HG03097 (cell line): ENCODE results near the gene NT5E.

Experiments used
- ATAC-seq: cut with Tn5 transposase; IDR thresholded peaks from one replicate; pipeline ENCODE4 v1.9.1; 2021; ENCODE audit not compliant: unreplicated experiment, low FRiP score

Gene NT5E

GRCh38 chr6:85458782-85459181 lies 8.9 kb downstream of the NT5E start:
- no peak for ATAC-seq

- ATAC-seq = no peak
These were observed 9.5 kb downstream of the NT5E start for GRCh38 chr6:85459224-85459901.

GRCh38 chr6:85460154-85460920 lies 10.5 kb downstream of the NT5E start:
- no peak for ATAC-seq

GRCh38 chr6:85460921-85461797 lies 11.3 kb downstream of the NT5E start:
- ATAC-seq = peak; percentile 58

- no peak for ATAC-seq
These were observed 11.9 kb downstream of the NT5E start for GRCh38 chr6:85461798-85462170.

GRCh38 chr6:85462673-85463072 lies 12.8 kb downstream of the NT5E start:
- no peak for ATAC-seq

- no peak for ATAC-seq
These were observed 13.9 kb downstream of the NT5E start for GRCh38 chr6:85463621-85464259.

- ATAC-seq = no peak
These were observed 14.4 kb downstream of the NT5E start for GRCh38 chr6:85464260-85464644.

- no peak for ATAC-seq
These were observed 14.9 kb downstream of the NT5E start for GRCh38 chr6:85464722-85465150.

GRCh38 chr6:85465762-85466161 lies 15.9 kb downstream of the NT5E start:
- peak; percentile 54 for ATAC-seq

- ATAC-seq = no peak
These were observed 18.4 kb downstream of the NT5E start for GRCh38 chr6:85468326-85468725.

- no peak for ATAC-seq
These were observed 19.6 kb downstream of the NT5E start for GRCh38 chr6:85469276-85470022.

GRCh38 chr6:85470023-85470410 lies 20.1 kb downstream of the NT5E start:
- no peak for ATAC-seq

GRCh38 chr6:85472744-85473143 lies 22.9 kb downstream of the NT5E start:
- no peak for ATAC-seq

- ATAC-seq = no peak
These were observed 23.9 kb downstream of the NT5E start for GRCh38 chr6:85473748-85474147.

GRCh38 chr6:85476532-85476931 lies 26.6 kb downstream of the NT5E start:
- ATAC-seq = no peak

GRCh38 chr6:85479208-85479607 lies 29.3 kb downstream of the NT5E start:
- no peak for ATAC-seq

- no peak for ATAC-seq
These were observed 32.5 kb downstream of the NT5E start for GRCh38 chr6:85482206-85482904.

- peak; percentile 86 for ATAC-seq
These were observed 33.2 kb downstream of the NT5E start for GRCh38 chr6:85482905-85483700.
